ENCODE results near the gene ZFYVE26.

ZFYVE26 gene

GRCh38 chr14:67815573-67816225 lies 691 bp downstream of the ZFYVE26 start:
- DNase-seq (ENCODE audit: low spot score): no peak

DNA sequence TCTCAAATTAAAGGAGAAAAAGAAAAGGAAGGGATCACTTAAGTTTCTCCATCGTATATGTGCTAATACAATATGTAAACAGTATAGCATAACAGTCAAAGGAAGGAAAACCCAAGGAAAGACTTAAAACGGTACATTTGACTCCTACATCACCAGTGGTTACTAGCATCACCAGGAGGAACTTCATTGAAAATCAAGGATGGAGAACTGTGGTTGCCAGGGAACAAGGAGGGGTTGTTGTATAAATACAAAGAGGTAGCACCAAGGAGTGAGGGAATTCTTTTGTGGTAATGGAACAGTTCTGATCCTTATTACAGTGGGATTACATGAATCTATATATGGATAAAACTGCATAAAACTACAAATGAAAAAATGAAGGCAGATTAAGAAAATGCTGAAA lies 1.6 kb downstream of the ZFYVE26 start:
- no peak for DNase-seq (ENCODE audit: low spot score)

- no peak for DNase-seq (ENCODE audit: low spot score)
These were observed 10.1 kb downstream of the ZFYVE26 start for GRCh38 chr14:67806246-67806645.

GRCh38 chr14:67800743-67801142 lies 15.6 kb downstream of the ZFYVE26 start:
- no peak for DNase-seq (ENCODE audit: low spot score)

- DNase-seq (ENCODE audit: low spot score): no peak
These were observed 17.7 kb downstream of the ZFYVE26 start for GRCh38 chr14:67798731-67799130.

GRCh38 chr14:67787673-67788072 lies 28.7 kb downstream of the ZFYVE26 start:
- no peak for DNase-seq (ENCODE audit: low spot score)

DNA sequence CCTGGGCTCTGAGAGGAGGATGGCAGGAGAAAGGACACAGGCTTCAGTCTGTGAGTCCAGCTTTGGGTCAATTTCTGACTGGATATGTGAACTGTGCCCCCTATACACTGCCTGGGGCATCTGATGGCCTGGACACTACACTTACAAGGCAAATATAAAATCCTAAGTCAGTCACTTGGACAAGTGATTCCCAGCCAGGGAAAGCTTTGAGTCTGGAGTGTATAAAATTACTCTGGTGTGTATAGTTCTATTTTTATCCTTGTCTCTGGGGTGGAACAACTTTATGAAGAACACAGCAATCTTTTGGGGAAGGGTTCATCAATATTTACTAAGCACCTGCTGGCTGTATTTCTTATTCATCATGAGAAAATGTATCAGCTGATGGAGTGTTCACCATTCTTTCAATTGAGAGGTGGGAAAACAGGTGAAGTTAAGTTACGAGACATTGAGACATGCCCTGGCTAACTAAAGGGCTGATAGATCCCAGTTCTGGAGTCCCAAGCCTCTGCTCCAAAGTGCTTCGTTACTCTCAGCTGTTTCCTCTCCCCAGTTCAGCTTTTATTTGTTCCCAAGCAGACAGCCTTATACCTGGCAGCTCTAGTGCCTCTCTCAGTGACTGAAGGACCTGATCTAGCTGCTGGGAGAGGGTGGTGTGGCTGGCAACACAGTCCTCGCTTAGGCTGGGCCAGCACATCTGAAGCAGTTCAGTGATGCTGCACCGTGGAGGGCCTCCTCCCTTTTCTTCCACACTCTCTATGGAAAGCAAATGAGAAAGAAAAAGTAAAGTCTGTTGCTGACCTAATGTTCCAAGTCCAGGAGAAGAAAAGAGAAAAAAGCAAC lies 30.9 kb downstream of the ZFYVE26 start:
- no peak for DNase-seq (ENCODE audit: low spot score)

DNA sequence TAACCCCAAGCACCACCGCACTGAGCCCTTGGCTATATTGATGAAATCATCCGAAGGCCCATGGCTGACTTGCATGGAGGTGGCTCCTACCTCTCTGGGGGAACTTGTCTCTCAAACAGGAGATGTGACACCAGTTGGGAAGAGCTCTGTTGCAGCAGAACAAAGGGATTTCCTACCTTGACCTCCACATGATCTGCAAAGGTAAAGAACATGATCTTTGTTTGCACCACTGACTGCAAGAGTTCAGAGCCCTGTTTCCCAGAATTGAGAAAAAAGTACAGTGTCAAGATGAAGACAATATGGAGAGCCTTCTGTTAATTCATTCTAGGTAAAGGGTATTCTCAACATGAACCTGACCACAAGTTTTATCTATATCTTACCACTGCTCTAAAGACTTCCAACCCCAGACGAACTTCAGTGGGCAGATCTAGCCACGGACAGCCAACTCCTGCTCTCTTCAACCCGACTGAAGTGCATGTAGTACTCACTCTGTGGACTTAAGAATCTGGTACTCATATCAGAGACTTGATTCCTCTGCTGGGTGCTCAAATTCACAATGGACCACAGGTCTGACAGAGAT lies 32.1 kb downstream of the ZFYVE26 start:
- no peak for DNase-seq (ENCODE audit: low spot score)

GRCh38 chr14:67782090-67782489 lies 34.3 kb downstream of the ZFYVE26 start:
- DNase-seq (ENCODE audit: low spot score): no peak

GRCh38 chr14:67778792-67779191 lies 37.6 kb downstream of the ZFYVE26 start:
- DNase-seq (ENCODE audit: low spot score): no peak

DNA sequence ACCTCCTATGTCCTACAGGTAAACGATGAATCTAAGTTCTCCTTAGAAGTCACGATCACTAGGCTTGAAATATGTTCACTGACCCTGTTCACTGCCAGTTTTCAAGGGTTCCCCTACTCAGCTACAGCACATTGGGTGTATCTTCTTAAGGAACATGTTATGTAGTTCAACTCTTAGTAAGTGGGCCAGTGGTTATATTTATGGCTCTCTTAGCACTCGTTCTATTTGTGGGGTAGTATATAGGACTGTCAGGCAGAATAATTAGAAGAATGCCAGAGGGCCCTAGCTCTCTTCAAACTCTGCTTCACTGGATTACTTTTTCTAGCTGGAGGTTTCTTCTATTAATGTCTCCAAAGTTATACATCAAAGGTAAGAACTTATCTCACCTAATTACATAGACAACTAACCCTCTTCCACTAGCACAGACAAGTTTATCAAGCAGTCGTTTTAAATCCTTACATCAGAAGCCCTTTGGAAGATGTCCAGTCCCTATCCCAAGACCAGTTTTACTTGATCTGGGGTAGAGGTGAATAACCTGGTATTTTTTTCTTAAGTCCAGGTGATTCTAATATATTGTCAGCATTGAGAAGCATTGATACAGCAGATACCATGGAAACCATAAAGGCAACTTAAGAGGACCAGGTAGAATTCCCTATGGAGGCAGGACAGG lies 39.6 kb downstream of the ZFYVE26 start:
- no peak for DNase-seq (ENCODE audit: low spot score)

DNA sequence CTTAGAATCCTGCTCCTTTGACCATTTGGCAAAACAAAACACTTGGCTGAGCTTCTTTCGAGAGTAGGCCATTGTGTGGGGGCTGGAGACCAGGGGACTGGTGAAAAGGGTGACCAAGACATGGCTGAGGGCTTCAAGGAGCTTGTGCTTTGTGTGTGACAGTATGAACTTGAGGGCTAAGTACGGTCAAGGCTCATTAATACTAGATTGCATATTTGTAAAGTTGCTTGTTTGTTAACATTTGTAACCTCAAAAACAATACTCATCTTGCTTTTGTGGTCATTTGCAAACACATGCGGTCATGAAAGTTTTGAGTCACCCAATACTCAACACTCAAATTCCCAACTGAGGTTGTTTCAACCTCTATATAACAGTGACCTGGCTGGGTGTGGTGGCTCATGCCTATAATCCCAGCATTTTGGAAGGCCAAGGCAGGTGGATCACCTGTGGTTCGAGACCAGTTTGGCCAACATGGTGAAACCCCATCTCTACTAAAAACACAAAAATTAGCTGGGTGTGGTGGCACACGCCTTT lies 42.5 kb downstream of the ZFYVE26 start:
- DNase-seq (ENCODE audit: low spot score): no peak

DNA sequence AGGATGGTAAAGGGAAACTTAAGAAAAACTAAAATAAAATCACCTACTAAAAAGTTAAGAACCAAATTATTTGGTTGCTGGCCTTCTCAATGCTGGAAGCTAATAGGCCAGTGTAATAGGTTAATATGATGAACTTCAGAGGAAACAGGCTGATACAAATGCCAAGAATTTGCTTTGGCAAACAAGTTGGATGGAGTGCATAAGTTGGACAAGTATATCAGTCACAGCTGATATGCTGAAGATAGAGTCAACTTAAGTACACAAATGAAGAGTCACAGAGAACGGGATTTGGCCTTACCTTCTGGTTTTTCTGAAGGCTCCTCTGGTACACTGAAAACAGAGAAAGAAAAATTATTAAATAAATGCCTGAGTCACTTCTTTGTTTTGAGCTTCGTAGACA lies 48.2 kb downstream of the ZFYVE26 start:
- no peak for DNase-seq (ENCODE audit: low spot score)

- no peak for DNase-seq (ENCODE audit: low spot score)
These were observed 50.2 kb downstream of the ZFYVE26 start for GRCh38 chr14:67766035-67766680.

- no peak for DNase-seq (ENCODE audit: low spot score)
These were observed 51.1 kb downstream of the ZFYVE26 start for GRCh38 chr14:67765192-67765834.

GRCh38 chr14:67764496-67764895 lies 51.9 kb downstream of the ZFYVE26 start:
- DNase-seq (ENCODE audit: low spot score): no peak

DNA sequence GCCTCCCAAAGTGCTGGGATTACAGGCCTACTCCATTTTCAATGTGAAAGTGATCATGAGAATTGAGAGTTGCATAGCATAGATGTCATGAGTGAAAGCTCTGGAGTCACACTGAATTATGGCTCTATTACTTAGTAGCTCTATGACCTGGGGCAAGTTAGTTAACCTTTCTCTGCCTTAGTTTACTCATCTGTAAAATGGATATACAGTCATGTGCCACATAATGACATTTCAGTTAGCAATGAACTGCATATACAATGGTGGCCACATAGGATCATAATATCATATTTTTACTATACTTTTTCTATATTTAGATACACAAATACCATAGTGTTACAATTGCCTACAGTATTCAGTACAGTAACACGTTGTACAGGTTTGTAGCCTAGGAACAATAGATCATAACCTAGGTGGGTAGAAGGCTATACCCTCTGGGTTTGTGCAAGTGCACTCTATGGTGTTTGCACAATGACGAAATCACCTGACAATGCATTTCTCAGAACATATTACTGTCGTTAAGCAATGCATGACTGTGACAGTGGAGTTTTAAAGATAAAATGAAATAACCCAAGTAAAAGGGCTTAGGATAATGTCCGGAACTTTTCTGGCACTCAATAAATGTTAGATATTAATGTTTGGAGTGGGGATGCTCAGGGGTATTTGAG lies 53.1 kb downstream of the ZFYVE26 start:
- DNase-seq (ENCODE audit: low spot score): peak; percentile 8

GRCh38 chr14:67762051-67762450 lies 54.3 kb downstream of the ZFYVE26 start:
- no peak for DNase-seq (ENCODE audit: low spot score)

GRCh38 chr14:67759916-67760315 lies 56.5 kb downstream of the ZFYVE26 start:
- DNase-seq (ENCODE audit: low spot score): no peak

DNA sequence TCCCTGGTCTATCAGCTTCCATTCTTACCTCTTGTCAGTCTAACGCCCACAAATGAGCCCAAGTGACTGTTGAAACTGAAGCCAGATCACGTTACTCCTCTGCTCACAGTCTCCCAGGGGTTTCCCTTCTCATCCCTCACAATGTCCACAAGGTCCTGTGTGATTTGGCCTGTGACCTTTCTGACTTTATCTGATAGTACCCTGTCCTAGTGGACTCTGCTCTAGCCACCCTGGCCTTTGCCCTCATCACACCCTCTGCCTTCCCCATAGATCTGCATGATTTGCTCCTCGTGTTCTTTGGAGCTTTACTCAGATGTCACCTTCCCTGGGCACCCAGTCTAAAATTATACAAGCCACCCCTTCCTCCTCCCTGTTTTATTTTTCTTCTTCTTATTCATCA lies 59.2 kb downstream of the ZFYVE26 start:
- DNase-seq (ENCODE audit: low spot score): peak; percentile 10

- DNase-seq (ENCODE audit: low spot score): no peak
These were observed 59.9 kb downstream of the ZFYVE26 start for GRCh38 chr14:67756496-67756895.

All from HuH-7 (cell line).